ENCODE results near the gene CLGN.

CLGN gene

GRCh38 chr4:140344101-140344500, 83.3 kb downstream of the CLGN start:
- TF ChIP-seq CTCF (IDR thresholded peaks at IDR 0.05; ENCODE audit: low read depth, low read length, missing control alignments), result no peak
- no peak for DNase-seq (ENCODE audit: extremely low read depth, low read depth)
- no peak overlapping the region for H3K4me3 ChIP-seq (replicated peaks; ENCODE audit: low read depth, low read length)

GRCh38 chr4:140343303-140343702, 84.1 kb downstream of the CLGN start:
- DNase-seq (ENCODE audit: extremely low read depth, low read depth), result no peak
- no peak overlapping the region for H3K4me3 ChIP-seq (replicated peaks; ENCODE audit: low read depth, low read length)
- TF ChIP-seq CTCF (IDR thresholded peaks at IDR 0.05; ENCODE audit: low read depth, low read length, missing control alignments), result no peak

GRCh38 chr4:140342620-140343019, 84.8 kb downstream of the CLGN start:
- no peak for TF ChIP-seq CTCF (IDR thresholded peaks at IDR 0.05; ENCODE audit: low read depth, low read length, missing control alignments)
- H3K4me3 ChIP-seq (replicated peaks; ENCODE audit: low read depth, low read length), result no peak overlapping the region
- DNase-seq (ENCODE audit: extremely low read depth, low read depth), result no peak
